Keratinocyte (primary cell): ENCODE results near the gene FANCB. TPM values are rescaled to one million over a fixed set of nuclear protein-coding genes. Genes with fewer than 3 reads are reported as not detected.

Experiments
- DNase-seq: peaks from one replicate; pipeline ENCODE4 v3.0.0-alpha.2; 2011; ENCODE audit warnings: low read depth, missing footprints, low spot score
- FAIRE-seq: peaks from 2 replicates; lab custom pipeline; 2011; peaks lifted over from hg19 to GRCh38; lab: Jason Lieb, UNC
- H2AFZ ChIP-seq: 2 replicates; pipeline ENCODE4 v1.6.0; 2012; ENCODE audit warnings: low read length, control low read depth, inconsistent platforms; ENCODE audit not compliant: control insufficient read depth
- H3K27ac ChIP-seq: 2 replicates; pipeline ENCODE4 v1.5.1; 2011; ENCODE audit warnings: low read length; ENCODE audit not compliant: control insufficient read depth, insufficient read depth
- H3K27me3 ChIP-seq: 3 replicates; pipeline ENCODE4 v1.6.0; 2011; ENCODE audit warnings: low read length; ENCODE audit not compliant: control insufficient read depth, insufficient read depth; ENCODE audit errors: extremely low read depth
- H3K36me3 ChIP-seq, 2 experiments: 2 replicates in 1 of 2; 3 replicates in 1 of 2; pipeline ENCODE4 v1.5.1; 2011; ENCODE audit warnings: low read length in 2 of 2, mild to moderate bottlenecking in 1 of 2; ENCODE audit not compliant: control insufficient read depth in 2 of 2, insufficient read depth in 2 of 2; ENCODE audit errors: extremely low read depth in 1 of 2
- H3K4me1 ChIP-seq: 3 replicates; pipeline ENCODE4 v1.5.1; 2011; ENCODE audit warnings: low read length; ENCODE audit not compliant: control insufficient read depth, insufficient read depth; ENCODE audit errors: extremely low read depth
- H3K4me2 ChIP-seq: 3 replicates; pipeline ENCODE4 v1.6.0; 2011; ENCODE audit warnings: low read depth, low read length; ENCODE audit not compliant: control insufficient read depth, insufficient read depth; ENCODE audit errors: extremely low read depth
- H3K4me3 ChIP-seq, 3 experiments: fragments of 200-600 bp in 1 of 3; sonication (generic) in 1 of 3; 2 replicates in 2 of 3; 3 replicates in 1 of 3; pipeline ENCODE4 v1.5.1; 2011 to 2016; ENCODE audit warnings: low read length in 3 of 3, mild to moderate bottlenecking in 3 of 3, control low read depth in 2 of 3, inconsistent platforms in 1 of 3, low read depth in 1 of 3, mixed read lengths in 1 of 3, mixed run types in 1 of 3, moderate library complexity in 1 of 3; ENCODE audit not compliant: control insufficient read depth in 2 of 3, insufficient read depth in 2 of 3; ENCODE audit errors: extremely low read depth in 1 of 3
- H3K79me2 ChIP-seq: 2 replicates; pipeline ENCODE4 v1.6.0; 2012; ENCODE audit warnings: low read length; ENCODE audit not compliant: control insufficient read depth, insufficient read depth
- H3K9ac ChIP-seq: 3 replicates; pipeline ENCODE4 v1.6.0; 2011; ENCODE audit warnings: low read length; ENCODE audit not compliant: control insufficient read depth, insufficient read depth; ENCODE audit errors: extremely low read depth
- H3K9me1 ChIP-seq: 3 replicates; pipeline ENCODE4 v1.6.0; 2011; ENCODE audit warnings: low read length; ENCODE audit not compliant: control insufficient read depth, insufficient read depth; ENCODE audit errors: extremely low read depth
- H3K9me3 ChIP-seq: 2 replicates; pipeline ENCODE4 v1.5.1; 2012; ENCODE audit warnings: low read depth, low read length; ENCODE audit not compliant: control insufficient read depth
- H4K20me1 ChIP-seq: 3 replicates; pipeline ENCODE4 v1.6.0; 2011; ENCODE audit warnings: low read length; ENCODE audit not compliant: control insufficient read depth, insufficient read depth; ENCODE audit errors: extremely low read depth
- EZH2 ChIP-seq: IDR thresholded peaks from one replicate; pipeline ENCODE4 v1.6.1; 2012; ENCODE audit warnings: inconsistent platforms, mild to moderate bottlenecking, low read length, moderate library complexity
- dilution Hi-C: fragments of 300-500 bp; cut with MboI; formaldehyde crosslinking; loops from one replicate; pipeline ENCODE4 v1.7.0; 2020; ENCODE audit warnings: low sequenced_read_pairs; ENCODE audit not compliant: extremely low pct_ligation_motif_present
- polyA plus RNA-seq, 5 experiments: library from polyadenylated mRNA; depleted of rRNA in 3 of 5; stranded (reverse) in 3 of 5; stranded (forward) in 1 of 5; unstranded in 1 of 5; fragments of >200 nt; gene quantifications; 1 replicate in 1 of 5; 2 replicates in 3 of 5; 3 replicates in 1 of 5; pipeline versions ENCODE4 v1.2.1 to v1.2.3, GENCODE V29; 2011 to 2012; ENCODE audit warnings: missing spikeins in 2 of 5, low read depth in 1 of 5, low replicate concordance in 1 of 5
- TF ChIP-seq, protein P1 (sequence below), 3 experiments: IDR thresholded peaks in 1 of 3; conservative IDR thresholded peaks in 1 of 3; optimal IDR thresholded peaks in 1 of 3; 2 replicates in 2 of 3; 3 replicates in 1 of 3; pipeline versions ENCODE3 to v1.5.1; 2011; ENCODE audit warnings: low read length in 3 of 3, mild to moderate bottlenecking in 3 of 3, moderate library complexity in 2 of 3, control low read depth in 1 of 3, inconsistent platforms in 1 of 3; ENCODE audit not compliant: insufficient read depth in 2 of 3; ENCODE audit errors: extremely low read depth in 1 of 3

The FANCB gene
- polyA plus RNA-seq, 1 donor (not counting 4 experiments of a cell fraction or from before 2014, with no cell fraction given): 3.9 TPM

DNA sequence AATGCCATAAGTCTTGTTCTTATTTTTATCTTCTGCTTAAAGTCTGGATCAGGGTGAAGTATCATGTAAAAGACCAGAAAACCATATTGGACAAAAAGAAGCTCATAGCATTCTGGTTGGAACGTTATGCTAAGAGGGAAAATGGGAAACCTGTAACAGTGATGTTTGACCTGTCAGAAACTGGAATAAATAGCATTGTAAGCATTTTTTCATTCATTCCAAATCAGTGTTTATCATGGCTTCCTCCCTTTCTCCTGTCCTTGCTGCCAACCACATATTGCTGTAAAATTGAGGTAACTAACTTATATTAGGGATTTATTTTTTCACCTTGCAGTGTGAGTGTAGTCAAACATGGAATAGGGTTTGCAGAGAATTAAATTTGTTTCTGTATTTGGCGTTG, 24.2 kb upstream of the FANCB start:
- no peaks in the 10 kb centered on the region for H3K4me1 ChIP-seq
- FAIRE-seq (no peak), DNase-seq (no peak)
- dilution Hi-C loops: no loop called here
- no peak for TF ChIP-seq EZH2
- TF ChIP-seq, protein P1, sequence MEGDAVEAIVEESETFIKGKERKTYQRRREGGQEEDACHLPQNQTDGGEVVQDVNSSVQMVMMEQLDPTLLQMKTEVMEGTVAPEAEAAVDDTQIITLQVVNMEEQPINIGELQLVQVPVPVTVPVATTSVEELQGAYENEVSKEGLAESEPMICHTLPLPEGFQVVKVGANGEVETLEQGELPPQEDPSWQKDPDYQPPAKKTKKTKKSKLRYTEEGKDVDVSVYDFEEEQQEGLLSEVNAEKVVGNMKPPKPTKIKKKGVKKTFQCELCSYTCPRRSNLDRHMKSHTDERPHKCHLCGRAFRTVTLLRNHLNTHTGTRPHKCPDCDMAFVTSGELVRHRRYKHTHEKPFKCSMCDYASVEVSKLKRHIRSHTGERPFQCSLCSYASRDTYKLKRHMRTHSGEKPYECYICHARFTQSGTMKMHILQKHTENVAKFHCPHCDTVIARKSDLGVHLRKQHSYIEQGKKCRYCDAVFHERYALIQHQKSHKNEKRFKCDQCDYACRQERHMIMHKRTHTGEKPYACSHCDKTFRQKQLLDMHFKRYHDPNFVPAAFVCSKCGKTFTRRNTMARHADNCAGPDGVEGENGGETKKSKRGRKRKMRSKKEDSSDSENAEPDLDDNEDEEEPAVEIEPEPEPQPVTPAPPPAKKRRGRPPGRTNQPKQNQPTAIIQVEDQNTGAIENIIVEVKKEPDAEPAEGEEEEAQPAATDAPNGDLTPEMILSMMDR (optimal IDR thresholded peaks at IDR 0.05 in 1 of 3, IDR thresholded peaks at IDR 0.05 in 1 of 3, conservative IDR thresholded peaks at IDR 0.05 in 1 of 3; ENCODE audit: extremely low read depth in 1 of 3, insufficient read depth in 2 of 3, low read length in 3 of 3): no peak
- H3K9me3 ChIP-seq: no peaks in the 10 kb centered on the region
- H3K79me2 ChIP-seq: no peaks in the 10 kb centered on the region
- no peaks in the 10 kb centered on the region for H3K27me3 ChIP-seq
- no peaks in the 10 kb centered on the region for H3K9me1 ChIP-seq
- no peak overlapping the region for H3K4me3 ChIP-seq
- no peaks in the 10 kb centered on the region for H3K36me3 ChIP-seq
- no peak overlapping the region for H2AFZ ChIP-seq
- no peak overlapping the region for H3K9ac ChIP-seq
- H4K20me1 ChIP-seq: no peaks in the 10 kb centered on the region
- H3K27ac ChIP-seq: no peak overlapping the region
- H3K4me2 ChIP-seq: no peak overlapping the region

DNA sequence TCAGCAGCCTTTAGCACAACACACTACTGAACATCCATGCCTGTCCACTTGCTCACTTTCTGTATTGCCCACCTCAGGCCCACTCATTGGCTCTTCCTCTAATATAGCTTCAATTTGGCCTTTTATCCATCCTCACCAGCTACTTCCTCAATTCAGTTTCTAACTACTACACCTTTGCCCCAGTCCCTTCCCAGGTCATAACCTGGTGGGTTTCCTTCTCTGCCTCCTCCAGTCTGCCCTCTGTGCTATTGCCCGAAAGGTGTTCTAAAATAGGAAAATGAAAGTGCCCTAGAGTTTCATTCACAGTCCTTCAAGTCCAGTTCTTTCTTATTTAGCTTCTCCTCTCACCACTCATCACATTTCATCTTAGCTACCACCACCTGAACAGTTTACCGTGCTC, 23.4 kb upstream of the FANCB start:
- Histone ChIP-seq H3K9ac (no peak overlapping the region), H3K27ac (no peak overlapping the region), H3K79me2 (no peaks in the 10 kb centered on the region), H3K9me1 (no peaks in the 10 kb centered on the region), H4K20me1 (no peaks in the 10 kb centered on the region), H3K27me3 (no peaks in the 10 kb centered on the region), H3K4me2 (no peak overlapping the region), H3K4me3 (no peak overlapping the region), H2AFZ (no peak overlapping the region), H3K36me3 (no peaks in the 10 kb centered on the region), H3K9me3 (no peaks in the 10 kb centered on the region), H3K4me1 (no peaks in the 10 kb centered on the region)
- dilution Hi-C loops: no loop called here
- TF ChIP-seq EZH2: no peak
- TF ChIP-seq, protein P1 (optimal IDR thresholded peaks at IDR 0.05 in 1 of 3, IDR thresholded peaks at IDR 0.05 in 1 of 3, conservative IDR thresholded peaks at IDR 0.05 in 1 of 3; ENCODE audit: extremely low read depth in 1 of 3, insufficient read depth in 2 of 3, low read length in 3 of 3): no peak
- FAIRE-seq (no peak), DNase-seq (no peak)
